ENCODE data around the gene GALNT18.

Gene GALNT18

GRCh38 chr11:11301212-11301611, 320.6 kb downstream of the GALNT18 start:
- Histone ChIP-seq H3K4me3 (ENCODE audit: low read length) (no peak overlapping the region), H4K20me1 (ENCODE audit: insufficient read depth, low read length) (no peaks in the 10 kb centered on the region), H3K9me2 (replicated peaks; ENCODE audit: insufficient read depth, low read length) (no peaks in the 10 kb centered on the region), H3K4me1 (ENCODE audit: low read length) (no peaks in the 10 kb centered on the region), H3K36me3 (replicated peaks; ENCODE audit: insufficient read depth, low read length) (no peaks in the 10 kb centered on the region), H3K79me2 (ENCODE audit: low read length) (no peaks in the 10 kb centered on the region), H2AFZ (ENCODE audit: low read length) (no peak overlapping the region), H3K27ac (ENCODE audit: low read length) (no peak overlapping the region), H3K9me3 (replicated peaks; ENCODE audit: insufficient read depth, low read length) (no peaks in the 10 kb centered on the region), H3K9ac (ENCODE audit: low read length) (no peak overlapping the region), H3K4me2 (ENCODE audit: low read depth, low read length) (no peak overlapping the region), H3K27me3 (replicated peaks; ENCODE audit: insufficient read depth, low read length) (no peaks in the 10 kb centered on the region), H3F3A (ENCODE audit: insufficient read depth, low read length) (no peaks in the 10 kb centered on the region)
- no peak for DNase-seq
- TF ChIP-seq EZH2phosphoT487 (IDR thresholded peaks at IDR 0.05; ENCODE audit: low read length) (no peak), EZH2 (optimal IDR thresholded peaks at IDR 0.05; ENCODE audit: low read depth, low read length) (no peak), CTCF (IDR thresholded peaks at IDR 0.05; ENCODE audit: low read length) (no peak)

GRCh38 chr11:11297578-11297977, 324.2 kb downstream of the GALNT18 start:
- Histone ChIP-seq H3K27ac (ENCODE audit: low read length) (no peak overlapping the region), H3K4me2 (ENCODE audit: low read depth, low read length) (no peak overlapping the region), H3F3A (ENCODE audit: insufficient read depth, low read length) (no peaks in the 10 kb centered on the region), H3K36me3 (replicated peaks; ENCODE audit: insufficient read depth, low read length) (no peaks in the 10 kb centered on the region), H3K9me3 (replicated peaks; ENCODE audit: insufficient read depth, low read length) (no peaks in the 10 kb centered on the region), H3K9ac (ENCODE audit: low read length) (no peak overlapping the region), H3K4me1 (ENCODE audit: low read length) (no peaks in the 10 kb centered on the region), H3K4me3 (ENCODE audit: low read length) (no peak overlapping the region), H3K79me2 (ENCODE audit: low read length) (no peaks in the 10 kb centered on the region), H3K9me2 (replicated peaks; ENCODE audit: insufficient read depth, low read length) (no peaks in the 10 kb centered on the region), H3K27me3 (replicated peaks; ENCODE audit: insufficient read depth, low read length) (no peaks in the 10 kb centered on the region), H4K20me1 (ENCODE audit: insufficient read depth, low read length) (no peaks in the 10 kb centered on the region), H2AFZ (ENCODE audit: low read length) (no peak overlapping the region)
- TF ChIP-seq EZH2phosphoT487 (IDR thresholded peaks at IDR 0.05; ENCODE audit: low read length) (no peak), CTCF (IDR thresholded peaks at IDR 0.05; ENCODE audit: low read length) (no peak), EZH2 (optimal IDR thresholded peaks at IDR 0.05; ENCODE audit: low read depth, low read length) (no peak)
- DNase-seq = no peak

- H3K4me3 ChIP-seq (ENCODE audit: low read length) = no peak overlapping the region
- no peak overlapping the region for H3K9ac ChIP-seq (ENCODE audit: low read length)
- no peak for TF ChIP-seq EZH2phosphoT487 (IDR thresholded peaks at IDR 0.05; ENCODE audit: low read length)
- no peak for TF ChIP-seq EZH2 (optimal IDR thresholded peaks at IDR 0.05; ENCODE audit: low read depth, low read length)
- TF ChIP-seq CTCF (IDR thresholded peaks at IDR 0.05; ENCODE audit: low read length) = no peak
- H3K27me3 ChIP-seq (replicated peaks; ENCODE audit: insufficient read depth, low read length) = no peaks in the 10 kb centered on the region
- DNase-seq = no peak
- no peaks in the 10 kb centered on the region for H4K20me1 ChIP-seq (ENCODE audit: insufficient read depth, low read length)
- H3K36me3 ChIP-seq (replicated peaks; ENCODE audit: insufficient read depth, low read length) = no peaks in the 10 kb centered on the region
- H2AFZ ChIP-seq (ENCODE audit: low read length) = no peak overlapping the region
- H3K79me2 ChIP-seq (ENCODE audit: low read length) = no peaks in the 10 kb centered on the region
- no peaks in the 10 kb centered on the region for H3K4me1 ChIP-seq (ENCODE audit: low read length)
- no peak overlapping the region for H3K4me2 ChIP-seq (ENCODE audit: low read depth, low read length)
- H3K9me3 ChIP-seq (replicated peaks; ENCODE audit: insufficient read depth, low read length) = no peaks in the 10 kb centered on the region
- no peaks in the 10 kb centered on the region for H3F3A ChIP-seq (ENCODE audit: insufficient read depth, low read length)
- no peaks in the 10 kb centered on the region for H3K9me2 ChIP-seq (replicated peaks; ENCODE audit: insufficient read depth, low read length)
- no peak overlapping the region for H3K27ac ChIP-seq (ENCODE audit: low read length)
Observed at GRCh38 chr11:11296434-11296833, 325.4 kb downstream of the GALNT18 start.
